Measurements from ENCODE around the gene CKS1B. TPM values are rescaled to one million over a fixed set of nuclear protein-coding genes. Genes with fewer than 3 reads are reported as not detected.

Gene CKS1B
- total RNA-seq, 1 experiment from 2014 or later: 259 TPM

DNA sequence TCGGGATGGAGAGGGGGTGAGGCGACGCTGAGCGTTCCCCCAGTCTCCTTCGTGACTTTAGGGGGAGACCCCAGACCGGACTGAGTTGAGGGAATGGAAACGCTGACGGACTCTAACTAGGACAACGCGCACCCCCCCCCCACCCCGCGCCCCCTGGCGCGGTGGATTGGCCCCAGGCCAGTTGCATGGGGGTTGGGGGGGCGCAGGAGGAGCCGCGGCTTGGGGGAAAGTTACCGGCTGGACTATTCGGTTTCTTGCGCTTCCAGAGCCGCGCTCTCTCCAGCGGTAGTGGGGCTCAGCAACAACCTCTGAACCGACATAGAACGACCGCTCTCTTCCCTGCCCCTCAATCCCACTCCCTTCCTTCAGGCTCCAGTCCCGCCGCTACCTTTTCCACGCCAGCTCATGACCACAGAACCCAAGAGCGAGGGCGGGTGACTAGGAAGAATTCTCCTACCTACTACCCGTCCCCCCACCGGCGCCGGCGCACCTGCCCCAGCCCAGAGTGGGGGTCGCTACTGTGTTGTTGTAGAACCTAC, 28.8 kb downstream of the CKS1B start:
- H3K27ac Mint-ChIP-seq (ENCODE audit: unreplicated experiment): peak overlapping the region; percentile 88
- H3K4me1 ChIP-seq: peaks cover 39% of the 10 kb centered on the region
- peak overlapping the region; percentile 96 for H3K4me3 Mint-ChIP-seq (ENCODE audit: unreplicated experiment)
- H3K27me3 Mint-ChIP-seq (ENCODE audit: insufficient read depth, unreplicated experiment): no peaks in the 10 kb centered on the region
- BruUV-seq (replicated peaks): no TSS peak
- peak in 1 of 2 experiments; percentile 42 for DNase-seq
- intact Hi-C loops (cut with micrococcal nuclease; ENCODE audit: unreplicated experiment): loop anchor here (5.0 kb wide), 2 partner anchors 79 to 124 kb away; partner anchors contain the start of gene EFNA1
- H3K4me1 Mint-ChIP-seq (ENCODE audit: low read depth, unreplicated experiment): peaks cover 23% of the 10 kb centered on the region
- H3K27me3 ChIP-seq (replicated peaks; ENCODE audit: control insufficient read depth, insufficient read depth, low read length): no peaks in the 10 kb centered on the region
- peaks cover 4% of the 10 kb centered on the region for H3K36me3 ChIP-seq (ENCODE audit: control insufficient read depth, insufficient read depth, low read length)
- H3K4me3 ChIP-seq (ENCODE audit: low read depth, low read length): peak overlapping the region; percentile 98
- H3K36me3 Mint-ChIP-seq (ENCODE audit: insufficient read depth, unreplicated experiment): peaks cover 47% of the 10 kb centered on the region
- no peaks in the 10 kb centered on the region for H3K9me3 Mint-ChIP-seq (ENCODE audit: unreplicated experiment)
- TF ChIP-seq, protein P1, sequence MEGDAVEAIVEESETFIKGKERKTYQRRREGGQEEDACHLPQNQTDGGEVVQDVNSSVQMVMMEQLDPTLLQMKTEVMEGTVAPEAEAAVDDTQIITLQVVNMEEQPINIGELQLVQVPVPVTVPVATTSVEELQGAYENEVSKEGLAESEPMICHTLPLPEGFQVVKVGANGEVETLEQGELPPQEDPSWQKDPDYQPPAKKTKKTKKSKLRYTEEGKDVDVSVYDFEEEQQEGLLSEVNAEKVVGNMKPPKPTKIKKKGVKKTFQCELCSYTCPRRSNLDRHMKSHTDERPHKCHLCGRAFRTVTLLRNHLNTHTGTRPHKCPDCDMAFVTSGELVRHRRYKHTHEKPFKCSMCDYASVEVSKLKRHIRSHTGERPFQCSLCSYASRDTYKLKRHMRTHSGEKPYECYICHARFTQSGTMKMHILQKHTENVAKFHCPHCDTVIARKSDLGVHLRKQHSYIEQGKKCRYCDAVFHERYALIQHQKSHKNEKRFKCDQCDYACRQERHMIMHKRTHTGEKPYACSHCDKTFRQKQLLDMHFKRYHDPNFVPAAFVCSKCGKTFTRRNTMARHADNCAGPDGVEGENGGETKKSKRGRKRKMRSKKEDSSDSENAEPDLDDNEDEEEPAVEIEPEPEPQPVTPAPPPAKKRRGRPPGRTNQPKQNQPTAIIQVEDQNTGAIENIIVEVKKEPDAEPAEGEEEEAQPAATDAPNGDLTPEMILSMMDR (IDR thresholded peaks at IDR 0.05; ENCODE audit: insufficient read depth in 1 of 2, low read depth in 1 of 2, low read length in 1 of 2, severe bottlenecking in 1 of 2, unreplicated experiment in 1 of 2): no peak
- ChIA-PET POLR2A (interaction anchor here (1.0 to 2.3 kb wide), 5 partner anchors 20 to 47 kb away, joined by 3 to 7 read pairs (median 5); partner anchors contain the start of gene FLAD1), CTCF (interaction anchor here (0.5 to 3.2 kb wide), 4 partner anchors 14 to 82 kb away, joined by 3 to 16 read pairs (median 4); no protein-coding TSS in a partner anchor)
- no peaks in the 10 kb centered on the region for H3K9me3 ChIP-seq

DNA sequence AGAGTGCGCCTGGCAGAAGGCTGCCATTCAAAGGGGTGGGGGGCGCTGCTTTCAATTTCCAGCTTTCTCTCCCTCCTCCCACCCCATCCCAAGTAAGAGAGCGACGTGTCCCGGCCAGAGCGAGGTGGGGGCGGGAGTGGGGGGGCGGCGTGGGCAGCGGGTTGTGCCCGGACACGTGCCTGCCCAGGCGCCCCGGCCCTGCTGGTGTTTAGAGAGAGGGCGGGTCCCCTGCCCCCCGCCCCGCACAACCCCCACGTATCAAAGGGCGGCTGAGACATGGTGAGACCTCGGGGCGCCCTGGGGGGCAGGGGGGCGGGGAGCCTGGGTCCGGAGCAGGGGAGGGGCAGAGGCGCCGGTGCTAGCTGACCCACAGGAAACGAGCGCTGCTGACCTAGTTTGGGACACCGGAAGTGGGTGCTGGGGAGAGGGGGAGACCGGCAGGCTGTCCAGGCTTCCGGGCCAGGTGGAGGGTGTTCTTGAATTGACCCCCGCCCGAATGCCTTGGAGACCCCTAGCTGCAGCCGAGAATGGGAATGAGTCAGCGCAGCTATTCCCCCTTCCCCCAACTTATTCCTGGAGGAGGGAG, 29.4 kb downstream of the CKS1B start:
- Histone ChIP-seq H3K36me3 (ENCODE audit: control insufficient read depth, insufficient read depth, low read length) (peaks cover 4% of the 10 kb centered on the region), H3K4me3 (ENCODE audit: low read depth, low read length) (peak overlapping the region; percentile 98), H3K27me3 (replicated peaks; ENCODE audit: control insufficient read depth, insufficient read depth, low read length) (no peaks in the 10 kb centered on the region), H3K4me1 (peaks cover 43% of the 10 kb centered on the region), H3K9me3 (no peaks in the 10 kb centered on the region)
- no peaks in the 10 kb centered on the region for H3K9me3 Mint-ChIP-seq (ENCODE audit: unreplicated experiment)
- CTCF ChIA-PET: interaction anchor here (0.5 to 3.2 kb wide), 3 partner anchors 14 to 23 kb away, joined by 5 to 16 read pairs (median 7); no protein-coding TSS in a partner anchor
- H3K4me1 Mint-ChIP-seq (ENCODE audit: low read depth, unreplicated experiment): peaks cover 20% of the 10 kb centered on the region
- BruUV-seq (replicated peaks): no TSS peak
- TF ChIP-seq, protein P1 (IDR thresholded peaks at IDR 0.05; ENCODE audit: insufficient read depth in 1 of 2, low read depth in 1 of 2, low read length in 1 of 2, severe bottlenecking in 1 of 2, unreplicated experiment in 1 of 2): no peak
- peak; percentile 58 to 76 for DNase-seq
- intact Hi-C loops (cut with micrococcal nuclease; ENCODE audit: unreplicated experiment): loop anchor here (5.0 kb wide), 2 partner anchors 78 to 123 kb away; partner anchors contain the start of gene EFNA1
- no peaks in the 10 kb centered on the region for H3K27me3 Mint-ChIP-seq (ENCODE audit: insufficient read depth, unreplicated experiment)
- H3K4me3 Mint-ChIP-seq (ENCODE audit: unreplicated experiment): peak overlapping the region; percentile 96
- H3K27ac Mint-ChIP-seq (ENCODE audit: unreplicated experiment): peak overlapping the region; percentile 88
- POLR2A ChIA-PET: interaction anchor here (1.0 to 2.3 kb wide), 2 partner anchors 30 to 47 kb away, joined by 3 to 7 read pairs; no protein-coding TSS in a partner anchor
- H3K36me3 Mint-ChIP-seq (ENCODE audit: insufficient read depth, unreplicated experiment): peaks cover 49% of the 10 kb centered on the region

DNA sequence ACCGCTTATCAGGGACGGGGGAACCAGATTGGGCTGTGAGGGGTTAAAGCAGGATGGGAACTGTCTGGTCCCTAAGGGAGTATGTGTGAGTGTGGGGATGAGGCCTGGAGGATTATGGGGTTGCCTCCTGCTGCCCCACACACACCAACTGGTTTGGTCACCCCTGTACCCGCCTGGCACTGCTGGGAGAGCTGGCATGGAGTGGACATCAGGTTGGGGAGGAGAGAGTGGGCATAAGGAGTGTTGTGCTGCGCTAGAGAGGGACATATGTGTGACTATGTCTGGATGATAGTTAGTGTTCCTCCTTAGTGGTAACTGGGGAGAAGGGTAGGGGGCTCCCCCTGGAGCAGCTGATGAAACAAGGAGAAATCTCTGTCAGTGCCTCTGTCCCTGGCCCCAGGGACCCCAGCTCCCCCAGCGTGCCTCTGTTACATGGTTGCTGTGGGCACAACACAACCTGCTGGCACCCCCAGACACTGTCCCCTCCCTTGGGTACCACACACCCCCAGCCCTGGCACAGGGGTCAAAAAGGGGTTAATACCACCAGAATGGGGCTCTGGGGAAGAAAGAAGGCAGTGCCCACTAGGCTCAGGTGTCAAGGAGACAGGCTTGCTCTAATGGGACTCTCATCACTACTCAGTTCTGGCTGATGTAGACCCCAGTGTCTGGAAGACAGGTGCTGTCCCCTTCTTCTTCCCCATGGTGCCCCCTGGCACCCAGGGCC, 30.0 kb downstream of the CKS1B start:
- H3K27me3 Mint-ChIP-seq (ENCODE audit: insufficient read depth, unreplicated experiment): no peaks in the 10 kb centered on the region
- H3K4me3 Mint-ChIP-seq (ENCODE audit: unreplicated experiment): peak overlapping the region; percentile 96
- H3K27ac Mint-ChIP-seq (ENCODE audit: unreplicated experiment): peak overlapping the region; percentile 88
- Histone ChIP-seq H3K27me3 (replicated peaks; ENCODE audit: control insufficient read depth, insufficient read depth, low read length) (no peaks in the 10 kb centered on the region), H3K4me1 (peaks cover 45% of the 10 kb centered on the region), H3K9me3 (no peaks in the 10 kb centered on the region), H3K36me3 (ENCODE audit: control insufficient read depth, insufficient read depth, low read length) (peaks cover 4% of the 10 kb centered on the region), H3K4me3 (ENCODE audit: low read depth, low read length) (peak overlapping the region; percentile 98)
- TF ChIP-seq, protein P1 (IDR thresholded peaks at IDR 0.05; ENCODE audit: insufficient read depth in 1 of 2, low read depth in 1 of 2, low read length in 1 of 2, severe bottlenecking in 1 of 2, unreplicated experiment in 1 of 2): no peak
- TSS peak; percentile 5 for BruUV-seq (replicated peaks)
- H3K36me3 Mint-ChIP-seq (ENCODE audit: insufficient read depth, unreplicated experiment): peaks cover 47% of the 10 kb centered on the region
- DNase-seq: no peak
- CTCF ChIA-PET: interaction anchor here (3.2 kb wide), 1 partner anchor 13 kb away, joined by 16 read pairs; no protein-coding TSS in a partner anchor
- intact Hi-C loops (cut with micrococcal nuclease; ENCODE audit: unreplicated experiment): loop anchor here (5.0 kb wide), 2 partner anchors 78 to 123 kb away; partner anchors contain the start of gene EFNA1
- H3K4me1 Mint-ChIP-seq (ENCODE audit: low read depth, unreplicated experiment): peaks cover 18% of the 10 kb centered on the region
- POLR2A ChIA-PET: no interaction called here
- no peaks in the 10 kb centered on the region for H3K9me3 Mint-ChIP-seq (ENCODE audit: unreplicated experiment)
